GM18511 (cell line): ENCODE data around the gene ARID5B.

Experiments
- ATAC-seq: cut with Tn5 transposase; IDR thresholded peaks from one replicate; pipeline ENCODE4 v1.9.1; 2021; ENCODE audit warnings: mild to moderate bottlenecking, moderate library complexity; ENCODE audit not compliant: unreplicated experiment

Gene ARID5B

GRCh38 chr10:61887772-61888171, 13.7 kb upstream of the ARID5B start:
- ATAC-seq, result no peak

GRCh38 chr10:61888744-61889143, 12.8 kb upstream of the ARID5B start:
- no peak for ATAC-seq

DNA sequence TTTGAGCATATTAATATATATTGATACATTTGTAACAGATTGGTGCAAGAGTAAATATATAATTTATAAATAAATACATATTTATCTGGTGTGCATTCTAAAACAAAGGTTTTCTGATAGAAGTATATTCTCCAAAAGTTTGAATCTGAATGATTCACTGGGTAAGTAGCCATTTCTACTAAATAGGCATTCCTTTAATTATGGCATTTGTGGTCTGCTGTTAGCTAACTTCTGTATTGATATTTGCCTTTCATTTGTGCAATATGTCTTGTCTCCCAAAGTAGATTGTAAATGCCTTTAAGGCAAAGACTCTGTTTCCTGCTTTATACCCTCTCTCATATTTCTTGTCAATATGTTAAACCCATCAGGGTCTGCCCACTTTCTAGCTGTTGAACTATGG, 11.1 kb upstream of the ARID5B start:
- ATAC-seq, result no peak

- no peak for ATAC-seq
These were observed 10.6 kb upstream of the ARID5B start for GRCh38 chr10:61890881-61891409.

DNA sequence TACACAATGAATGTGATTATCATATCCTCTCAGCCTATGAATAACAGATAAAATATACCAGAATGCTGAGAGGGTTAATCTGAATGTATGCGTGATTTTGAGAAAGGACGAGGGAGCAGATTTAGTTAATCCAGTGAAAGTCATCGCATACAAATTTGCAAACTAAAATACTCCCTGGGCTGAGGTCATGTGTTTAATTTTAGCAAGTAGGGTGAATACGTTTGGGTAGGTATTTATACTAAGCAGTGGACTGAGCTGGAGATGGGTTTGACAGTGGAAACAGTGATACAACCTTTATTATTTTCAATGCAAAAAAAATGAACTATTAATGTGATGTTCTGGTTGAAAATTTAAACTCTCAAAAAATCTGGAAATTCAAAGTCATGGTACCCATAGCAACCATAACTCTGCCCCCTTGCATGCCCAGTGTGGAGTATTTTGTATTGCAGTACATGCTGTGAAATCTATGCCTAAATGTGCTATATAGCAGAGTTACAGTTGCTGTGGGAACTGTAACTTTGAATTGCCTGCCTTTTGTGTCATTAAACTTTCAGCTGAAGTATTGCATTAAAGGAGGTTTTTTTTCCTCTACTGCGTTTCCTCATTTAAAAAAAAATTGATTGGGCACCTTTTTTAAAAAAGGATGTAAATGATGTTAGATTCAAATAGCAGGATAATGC, 9.5 kb upstream of the ARID5B start:
- no peak for ATAC-seq

- ATAC-seq, result no peak
These were observed 8.5 kb upstream of the ARID5B start for GRCh38 chr10:61892961-61893360.

DNA sequence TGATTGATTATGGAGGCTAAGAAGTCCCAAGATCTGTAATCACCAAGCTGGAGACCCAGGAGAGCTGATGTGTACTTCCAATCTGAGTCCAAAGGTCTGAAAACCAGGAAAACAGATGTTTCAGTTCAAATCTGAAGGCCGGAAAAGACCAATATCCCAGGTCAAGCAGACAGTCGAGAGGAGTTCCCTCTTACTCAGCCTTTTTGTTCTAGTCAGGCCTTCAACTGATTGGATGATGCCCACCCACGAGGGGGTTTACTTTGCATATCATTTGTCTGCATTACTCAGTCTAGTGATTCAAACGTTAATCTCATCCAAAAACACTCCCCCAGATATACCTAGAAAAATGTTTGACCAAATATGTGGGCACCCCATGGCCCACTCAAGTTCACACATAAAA, 7.4 kb upstream of the ARID5B start:
- ATAC-seq, result no peak

- ATAC-seq, result no peak
These were observed 5.5 kb upstream of the ARID5B start for GRCh38 chr10:61895898-61896600.

DNA sequence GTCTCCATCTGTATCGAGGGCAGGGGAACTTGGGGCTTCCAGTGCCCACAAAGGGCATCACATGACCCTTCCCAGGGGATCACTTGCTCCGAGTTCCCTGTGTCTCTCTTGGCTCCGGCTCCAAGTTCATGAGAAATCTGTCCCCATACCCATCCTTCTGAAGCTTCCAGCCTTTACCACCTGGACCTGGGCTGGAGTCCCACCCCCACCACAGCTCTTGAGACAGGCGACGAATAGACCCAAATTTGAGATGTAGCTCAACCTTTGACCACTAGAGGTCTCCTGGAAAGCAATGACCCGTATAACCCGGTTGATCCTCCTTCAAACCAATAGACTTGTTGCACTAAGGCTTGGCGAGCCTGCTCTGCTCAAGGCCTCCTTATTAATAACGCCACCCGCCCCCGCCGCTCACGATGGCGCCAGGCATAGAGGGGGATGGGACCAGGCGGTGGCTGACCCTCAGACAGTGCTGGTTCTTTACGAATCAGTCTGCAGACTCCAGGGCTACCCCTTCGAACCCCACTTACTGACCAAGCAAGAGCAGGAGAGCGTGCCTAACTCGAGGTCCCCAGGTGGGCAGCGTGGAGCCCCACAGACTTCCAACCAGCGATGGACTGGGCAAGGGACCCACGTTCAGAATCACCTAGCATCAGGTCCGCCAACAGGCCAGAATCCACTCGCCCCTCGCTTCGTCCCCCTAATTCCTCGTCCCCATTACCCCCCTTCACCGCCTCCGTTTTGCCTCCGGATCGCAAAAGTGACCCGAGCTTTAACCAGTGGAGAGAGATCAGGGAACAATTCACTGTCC, 4.4 kb upstream of the ARID5B start:
- peak; percentile 69 for ATAC-seq

GRCh38 chr10:61897671-61898434, 3.6 kb upstream of the ARID5B start:
- no peak for ATAC-seq

DNA sequence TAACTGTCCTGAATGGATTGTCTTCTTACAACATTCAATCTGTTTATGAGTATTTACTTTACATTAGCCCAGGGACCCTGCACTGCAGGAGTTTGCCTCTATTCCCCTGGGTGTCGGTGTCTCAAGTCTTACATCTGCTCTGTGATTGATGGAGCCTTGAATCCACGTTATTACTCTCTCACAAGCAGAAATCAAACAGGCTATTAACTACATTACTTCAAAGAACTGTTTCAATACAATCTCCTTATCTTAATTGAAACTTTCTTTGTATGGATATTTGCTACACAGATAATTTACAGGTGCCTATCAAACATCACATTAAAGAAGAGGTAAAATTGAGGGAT, 3.1 kb upstream of the ARID5B start:
- ATAC-seq, result no peak

- no peak for ATAC-seq
These were observed 2.4 kb upstream of the ARID5B start for GRCh38 chr10:61899069-61899531.

GRCh38 chr10:61899663-61899996, 1.9 kb upstream of the ARID5B start:
- ATAC-seq, result no peak

DNA sequence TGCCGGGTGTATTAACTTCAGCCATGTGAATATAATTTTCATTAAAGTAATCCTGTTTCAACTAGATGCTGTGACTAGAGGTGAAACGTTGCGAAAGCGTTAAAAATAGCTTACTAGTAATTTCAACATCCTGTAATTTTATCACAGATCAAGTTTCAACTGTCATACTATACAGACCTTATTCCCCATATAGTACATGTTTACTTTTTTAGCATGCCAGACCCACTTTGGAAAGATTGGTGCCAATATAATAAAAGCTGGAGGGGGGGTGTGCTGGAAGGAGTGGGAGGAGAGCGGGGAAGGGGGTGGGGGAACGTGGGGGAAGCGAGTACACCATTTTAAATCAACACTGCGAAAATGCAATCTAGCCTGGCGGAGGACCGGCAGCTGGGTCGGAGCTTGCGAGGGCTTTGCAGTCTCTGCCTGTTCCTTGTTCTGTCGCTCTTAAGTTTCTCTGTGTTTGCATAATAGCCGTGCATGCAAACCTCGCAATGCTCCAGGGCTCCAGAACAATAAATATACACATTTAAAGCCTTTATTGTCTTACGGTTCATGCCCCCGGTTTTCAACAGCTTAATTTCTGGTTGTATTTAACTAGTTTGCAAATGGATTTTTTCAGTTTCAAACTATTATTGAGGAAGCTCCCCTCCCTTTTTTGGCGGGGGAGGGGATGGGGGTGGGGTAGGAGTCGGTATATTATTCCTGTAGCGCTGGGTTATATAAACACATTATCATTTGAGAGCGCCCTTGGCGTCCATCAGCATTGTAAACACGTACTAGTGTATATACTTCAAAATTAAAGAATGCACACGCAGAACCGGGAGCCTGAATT, 1.3 kb upstream of the ARID5B start:
- ATAC-seq, result peak; percentile 34

DNA sequence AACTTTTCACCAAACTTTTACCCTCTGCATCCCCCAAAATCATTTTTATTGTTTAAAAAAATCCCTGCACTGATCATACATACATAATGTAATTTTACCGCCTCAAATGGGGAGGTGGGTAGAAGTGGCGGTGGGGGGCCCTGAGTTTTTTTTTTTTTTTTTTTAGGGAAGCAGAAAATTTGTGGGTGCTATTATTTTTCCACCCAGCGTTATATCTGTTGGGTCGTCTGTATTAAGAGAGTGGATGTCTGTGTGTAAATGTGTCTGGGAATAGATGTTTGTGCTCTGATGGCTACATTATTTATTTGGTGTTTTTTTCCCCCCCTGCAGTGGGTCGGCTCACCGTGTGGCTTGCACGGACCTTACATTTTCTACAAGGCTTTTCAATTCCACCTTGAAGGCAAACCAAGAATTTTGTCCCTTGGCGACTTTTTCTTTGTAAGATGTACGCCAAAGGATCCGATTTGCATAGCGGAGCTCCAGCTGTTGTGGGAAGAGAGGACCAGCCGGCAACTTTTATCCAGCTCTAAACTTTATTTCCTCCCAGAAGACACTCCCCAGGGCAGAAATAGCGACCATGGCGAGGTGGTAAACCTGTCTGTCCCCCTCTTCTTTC, 438 bp downstream of the ARID5B start:
- no peak for ATAC-seq

- peak; percentile 19 for ATAC-seq
These were observed 1.1 kb downstream of the ARID5B start for GRCh38 chr10:61902445-61903220.

- ATAC-seq, result peak; percentile 54
These were observed 1.9 kb downstream of the ARID5B start for GRCh38 chr10:61903221-61903927.

GRCh38 chr10:61903928-61904344, 2.4 kb downstream of the ARID5B start:
- ATAC-seq, result no peak
